NCI-H526 treated with DMSO at 0.1 percent for 48 hours (cell line): Measurements from ENCODE around the gene ZNF678.
"Not testable (repeated sequence)": the region's sequence is repeated elsewhere in the genome, so short reads cannot be mapped to it uniquely, and the experiment has no call there.

Experiments used
- DNase-seq: peaks from one replicate; lab custom pipeline; 2025; lab: John Stamatoyannopoulos, UW

The ZNF678 gene

GRCh38 chr1:227551881-227552280 is 11.5 kb upstream of the ZNF678 start:
- not testable (repeated sequence) for DNase-seq

- no peak for DNase-seq
Measured at GRCh38 chr1:227556288-227556687, 7.1 kb upstream of the ZNF678 start.

GRCh38 chr1:227557962-227558725 is 5.2 kb upstream of the ZNF678 start:
- no peak for DNase-seq

GRCh38 chr1:227558732-227559262 is 4.6 kb upstream of the ZNF678 start:
- no peak for DNase-seq

GRCh38 chr1:227559499-227559898 is 3.9 kb upstream of the ZNF678 start:
- no peak for DNase-seq

GRCh38 chr1:227559926-227560325 is 3.4 kb upstream of the ZNF678 start:
- no peak for DNase-seq

GRCh38 chr1:227560393-227561173 is 2.8 kb upstream of the ZNF678 start:
- DNase-seq, result no peak

GRCh38 chr1:227561241-227561907 is 2.0 kb upstream of the ZNF678 start:
- DNase-seq, result no peak

GRCh38 chr1:227562037-227562436 is 1.3 kb upstream of the ZNF678 start:
- no peak for DNase-seq

GRCh38 chr1:227562933-227563323 is 428 bp upstream of the ZNF678 start:
- DNase-seq, result no peak

GRCh38 chr1:227567256-227567655 is 3.9 kb downstream of the ZNF678 start:
- DNase-seq, result no peak

GRCh38 chr1:227568593-227568992 is 5.2 kb downstream of the ZNF678 start:
- no peak for DNase-seq

- DNase-seq, result no peak
Measured at GRCh38 chr1:227572752-227573151, 9.4 kb downstream of the ZNF678 start.

- no peak for DNase-seq
Measured at GRCh38 chr1:227574926-227575325, 11.6 kb downstream of the ZNF678 start.

GRCh38 chr1:227576189-227576588 is 12.8 kb downstream of the ZNF678 start:
- DNase-seq, result no peak

GRCh38 chr1:227577500-227577899 is 14.1 kb downstream of the ZNF678 start:
- DNase-seq, result no peak

- DNase-seq, result no peak
Measured at GRCh38 chr1:227583354-227583753, 20.0 kb downstream of the ZNF678 start.

- DNase-seq, result no peak
Measured at GRCh38 chr1:227586733-227587132, 23.4 kb downstream of the ZNF678 start.

GRCh38 chr1:227587968-227588367 is 24.6 kb downstream of the ZNF678 start:
- no peak for DNase-seq

- not testable (repeated sequence) for DNase-seq
Measured at GRCh38 chr1:227588769-227589168, 25.4 kb downstream of the ZNF678 start.

- not testable (repeated sequence) for DNase-seq
Measured at GRCh38 chr1:227589777-227590176, 26.4 kb downstream of the ZNF678 start.

- not testable (repeated sequence) for DNase-seq
Measured at GRCh38 chr1:227596222-227596621, 32.9 kb downstream of the ZNF678 start.

- no peak for DNase-seq
Measured at GRCh38 chr1:227603327-227603726, 40.0 kb downstream of the ZNF678 start.
